Frontal cortex (tissue), 4 donors: ENCODE data around the gene ZDBF2. TPM values are rescaled to one million over a fixed set of nuclear protein-coding genes. Genes with fewer than 3 reads are reported as not detected.
"Not testable (repeated sequence)": the region's sequence is repeated elsewhere in the genome, so short reads cannot be mapped to it uniquely, and the experiment has no call there.

Source experiments
- DNase-seq, 2 donors: peaks; one replicate each; pipeline ENCODE4 v3.0.0; 2012; ENCODE audit warnings: low spot score in 2 of 2
- FAIRE-seq: peaks from 2 replicates; lab custom pipeline; 2012; peaks lifted over from hg19 to GRCh38; lab: Jason Lieb, UNC
- total RNA-seq: library from RNA; depleted of rRNA; stranded (reverse); fragments of >200 nt; gene quantifications from one replicate; pipeline ENCODE4 v1.2.3, GENCODE V29; 2014
- donor health status: control.
- donor health status: control.
- donor health status: control.

The ZDBF2 gene
- total RNA-seq, 1 donor from 2014 or later, result 31.4 TPM

DNA sequence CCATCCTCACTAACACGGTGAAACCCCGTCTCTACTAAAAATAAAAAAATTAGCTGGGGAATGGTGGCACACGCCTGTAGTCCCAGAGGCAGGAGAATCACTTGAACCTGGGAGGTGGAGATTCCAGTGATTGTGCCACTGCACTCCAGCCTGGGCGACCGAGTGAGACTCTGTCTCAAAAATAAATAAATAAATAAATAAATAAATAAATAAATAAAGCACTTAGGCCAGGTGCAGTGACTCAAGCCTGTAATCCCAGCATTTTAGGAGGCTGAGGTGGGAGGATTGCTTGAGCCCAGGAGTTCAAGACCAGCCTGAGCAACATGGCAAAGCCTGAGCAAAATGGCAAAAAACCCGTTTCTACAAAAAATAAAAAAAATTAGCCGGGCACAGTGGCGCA lies 15.8 kb upstream of the ZDBF2 start:
- FAIRE-seq, DNase-seq: not testable (repeated sequence)

DNA sequence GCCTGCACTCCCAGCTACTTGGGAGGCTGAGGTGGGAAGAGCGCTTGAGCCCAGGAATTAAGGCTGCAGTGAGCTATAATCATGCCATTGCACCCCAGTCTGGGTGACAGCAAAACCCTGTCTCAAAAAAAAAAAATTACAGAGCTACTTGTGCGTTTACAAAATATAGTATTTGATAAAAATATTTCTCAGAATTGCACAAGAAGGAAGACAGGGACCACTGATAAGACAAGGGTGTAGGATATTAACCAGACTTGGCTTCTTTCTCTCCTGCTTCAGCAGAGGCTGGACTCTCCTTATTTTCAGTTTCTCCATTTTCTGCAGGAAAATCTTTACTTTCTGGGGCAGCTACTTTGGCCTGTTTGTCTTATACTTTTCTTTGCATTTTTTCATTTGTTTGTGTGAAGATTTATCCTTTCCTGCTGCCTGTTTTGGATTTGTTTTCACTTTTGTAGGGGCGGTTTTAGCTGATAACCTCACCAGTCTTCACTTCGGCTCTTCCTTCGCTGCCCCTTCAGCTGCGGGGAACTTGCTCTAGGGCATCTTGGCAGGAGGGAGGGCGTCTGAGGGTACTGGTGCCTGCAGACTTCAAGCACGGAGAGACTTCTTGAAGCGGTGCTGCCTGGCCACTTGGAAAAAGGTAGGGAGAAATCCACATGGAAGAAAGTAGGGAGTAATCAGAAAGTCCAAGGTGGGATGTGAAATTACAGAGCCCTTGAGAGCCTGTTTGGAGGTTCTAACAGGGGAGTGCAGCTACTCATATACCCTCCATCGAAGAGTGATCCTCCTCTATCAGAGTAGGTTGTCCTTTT lies 14.9 kb upstream of the ZDBF2 start:
- DNase-seq (no peak), FAIRE-seq (no peak)

DNA sequence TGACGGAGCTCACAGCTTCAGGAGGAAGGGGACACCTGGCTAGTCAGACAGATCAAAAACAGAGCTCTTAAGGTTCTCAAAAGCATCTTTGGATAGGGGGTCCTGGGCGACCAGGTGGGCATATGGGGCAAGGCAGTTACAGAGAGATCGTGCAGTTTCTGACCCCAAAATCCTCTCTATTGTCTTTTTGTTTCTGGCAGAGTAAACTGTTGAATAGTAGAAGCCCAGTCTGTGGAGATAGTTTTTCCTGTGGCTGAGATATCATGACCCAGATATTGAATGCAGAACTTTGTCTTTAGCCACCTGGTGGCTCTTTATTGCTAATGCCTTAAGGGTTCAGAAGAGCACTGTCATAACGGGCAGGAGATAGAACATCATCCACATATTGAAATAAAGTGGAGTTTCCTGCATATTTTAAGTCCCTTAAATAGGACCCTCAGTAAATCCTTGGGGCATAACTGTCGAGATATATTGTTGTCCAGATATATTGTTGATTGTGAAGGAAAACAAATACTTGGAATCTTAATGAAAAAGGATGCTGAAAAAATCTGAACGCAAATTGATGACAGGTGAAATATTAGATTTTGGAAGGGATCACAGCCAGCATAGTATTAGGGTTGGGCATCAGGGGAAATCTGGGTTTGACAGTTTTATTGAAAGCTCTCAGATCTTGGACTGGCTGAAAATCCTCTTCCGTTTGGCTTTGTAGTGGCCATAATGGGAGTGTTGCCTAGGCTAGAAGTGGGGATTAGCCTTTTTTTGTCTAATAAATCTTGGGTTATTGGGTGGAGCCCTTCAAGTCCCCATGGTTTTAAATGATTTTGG lies 14.1 kb upstream of the ZDBF2 start:
- no peak for FAIRE-seq
- no peak for DNase-seq

DNA sequence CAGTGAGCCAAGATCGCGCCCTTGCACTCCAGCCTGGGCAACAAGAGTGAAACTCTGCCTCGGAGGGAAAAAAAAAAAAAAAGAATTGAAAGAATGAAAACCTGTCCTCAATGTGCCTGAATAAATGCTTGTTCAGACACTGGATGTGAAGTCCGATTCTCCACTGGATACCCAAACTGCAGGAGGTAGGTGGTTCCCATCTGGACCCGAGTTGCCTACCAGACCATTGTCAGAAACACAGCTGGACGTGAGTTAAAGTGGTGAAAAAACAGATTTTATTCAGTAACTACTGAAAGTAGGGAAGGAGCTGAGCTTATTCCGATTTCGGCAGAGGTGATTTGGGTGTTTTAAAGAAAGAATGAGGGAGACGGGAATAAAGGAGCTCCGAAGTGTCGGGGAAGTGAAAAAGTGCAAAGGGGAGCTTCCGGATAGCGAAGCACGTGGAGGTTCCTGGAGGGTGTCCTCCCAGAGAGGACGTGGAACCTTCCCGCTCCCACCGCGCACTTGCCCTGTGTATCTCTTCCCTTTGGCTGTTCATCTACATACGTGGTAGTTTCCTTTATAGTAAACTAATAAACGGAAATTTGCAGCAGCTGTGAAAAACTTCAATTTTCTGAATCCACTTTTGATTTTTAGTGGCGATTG lies 10.4 kb upstream of the ZDBF2 start:
- FAIRE-seq, result no peak

DNA sequence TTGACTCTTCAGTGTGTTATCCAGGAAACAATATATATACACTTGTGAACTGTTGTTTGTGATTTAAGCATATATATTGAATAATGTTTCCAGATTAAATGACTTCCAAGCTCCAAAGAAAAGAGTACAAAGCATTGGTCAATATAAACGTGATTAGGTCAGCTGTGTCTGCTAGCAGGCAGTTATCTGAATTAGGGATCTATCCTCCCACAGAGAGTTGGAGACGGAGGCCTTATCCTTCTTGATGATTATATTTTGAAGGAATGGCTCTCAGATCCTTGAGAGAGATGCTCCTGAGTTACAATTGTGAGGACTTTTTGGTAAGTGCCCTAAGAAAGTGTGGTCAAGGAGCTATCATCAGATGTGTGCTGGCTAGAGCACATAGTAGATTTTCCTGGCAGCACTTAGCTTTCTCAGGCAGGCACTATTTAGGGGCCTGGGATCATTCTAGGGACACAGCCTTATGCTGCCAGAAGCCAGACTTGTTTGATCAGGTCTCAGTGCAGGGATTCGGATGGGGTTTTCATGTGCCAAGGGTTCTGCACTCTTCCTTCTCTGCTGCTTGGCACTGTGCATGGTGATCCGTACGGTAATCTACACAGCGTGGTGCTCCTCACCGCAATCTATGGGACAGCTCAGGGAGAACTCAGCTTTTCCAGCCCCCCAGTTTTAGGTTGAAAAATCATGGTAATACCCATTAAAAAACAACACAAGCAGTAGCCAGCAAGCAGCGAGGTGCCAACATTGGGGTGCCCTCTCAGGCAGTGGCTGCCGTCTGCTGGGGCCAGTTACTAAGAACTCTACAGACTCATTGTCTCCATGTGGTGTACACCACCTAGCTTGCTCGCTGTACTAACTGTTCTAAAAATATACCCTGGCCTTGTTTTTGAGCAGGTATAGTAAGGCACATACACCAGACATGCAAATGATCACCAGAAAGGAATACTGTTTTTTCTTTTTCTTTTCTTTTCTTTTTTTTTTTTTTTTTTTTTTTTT lies 8.0 kb upstream of the ZDBF2 start:
- DNase-seq, result no peak
- FAIRE-seq, result no peak

More for the DNA sequence above, 10.4 kb upstream of the ZDBF2 start:
- DNase-seq, result no peak

DNA sequence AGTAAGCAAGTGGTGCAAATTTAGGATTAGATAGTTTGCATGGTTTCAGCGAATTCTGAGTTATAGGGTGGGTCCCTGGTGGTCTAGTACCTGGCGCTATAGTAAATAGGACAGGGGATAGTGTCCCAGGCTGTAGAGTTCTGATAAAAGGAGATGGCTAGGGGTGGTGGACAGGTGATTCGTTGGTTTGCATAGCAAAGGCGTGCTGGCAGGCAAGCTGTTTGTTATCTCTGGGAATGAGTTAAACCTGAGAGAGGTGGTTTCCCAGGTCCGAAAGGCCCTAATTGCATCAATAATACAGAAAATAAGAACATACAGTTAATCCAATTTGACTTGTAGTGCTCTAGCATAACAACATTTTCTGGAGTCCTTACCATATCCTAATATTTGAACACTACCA lies 6.9 kb upstream of the ZDBF2 start:
- DNase-seq, result no peak
- no peak for FAIRE-seq

DNA sequence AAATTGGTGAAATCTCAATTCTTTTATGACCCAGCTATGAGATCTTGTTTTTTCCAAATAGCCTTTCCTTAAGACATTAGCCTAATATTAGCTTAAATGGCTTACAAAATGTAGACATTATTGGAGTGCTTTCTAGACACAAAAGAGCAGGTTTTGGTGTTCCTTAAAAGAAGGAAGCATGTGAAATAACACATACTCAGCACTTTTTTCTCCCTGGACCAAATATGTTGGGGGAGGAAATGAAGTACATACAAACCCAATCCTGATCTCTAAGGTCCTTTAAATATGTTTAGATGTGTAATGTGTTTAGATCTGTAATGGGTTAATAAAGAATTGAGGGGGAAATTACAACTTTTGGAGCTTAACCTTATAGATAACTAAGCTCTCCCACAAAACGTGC lies 3.4 kb upstream of the ZDBF2 start:
- FAIRE-seq (no peak), DNase-seq (no peak)

DNA sequence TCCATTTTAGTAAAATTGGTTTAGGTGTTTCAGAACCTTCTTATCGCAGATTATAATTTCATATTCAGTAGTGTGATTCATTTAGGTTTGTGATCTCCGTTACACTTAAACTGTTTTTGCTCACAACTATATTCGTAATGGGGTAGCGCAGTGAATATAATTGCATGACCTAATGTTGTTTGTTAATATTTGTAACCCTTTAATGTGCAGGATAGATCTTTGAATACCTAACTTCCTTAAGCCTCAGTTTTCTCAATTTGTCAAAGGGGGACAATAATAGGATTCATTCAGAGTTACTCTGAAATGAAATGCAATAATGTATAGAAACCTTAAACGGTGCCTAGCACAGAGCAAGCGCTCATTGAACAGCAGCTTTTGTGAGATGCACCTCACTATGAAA lies 558 bp upstream of the ZDBF2 start:
- DNase-seq, result no peak
- no peak for FAIRE-seq

DNA sequence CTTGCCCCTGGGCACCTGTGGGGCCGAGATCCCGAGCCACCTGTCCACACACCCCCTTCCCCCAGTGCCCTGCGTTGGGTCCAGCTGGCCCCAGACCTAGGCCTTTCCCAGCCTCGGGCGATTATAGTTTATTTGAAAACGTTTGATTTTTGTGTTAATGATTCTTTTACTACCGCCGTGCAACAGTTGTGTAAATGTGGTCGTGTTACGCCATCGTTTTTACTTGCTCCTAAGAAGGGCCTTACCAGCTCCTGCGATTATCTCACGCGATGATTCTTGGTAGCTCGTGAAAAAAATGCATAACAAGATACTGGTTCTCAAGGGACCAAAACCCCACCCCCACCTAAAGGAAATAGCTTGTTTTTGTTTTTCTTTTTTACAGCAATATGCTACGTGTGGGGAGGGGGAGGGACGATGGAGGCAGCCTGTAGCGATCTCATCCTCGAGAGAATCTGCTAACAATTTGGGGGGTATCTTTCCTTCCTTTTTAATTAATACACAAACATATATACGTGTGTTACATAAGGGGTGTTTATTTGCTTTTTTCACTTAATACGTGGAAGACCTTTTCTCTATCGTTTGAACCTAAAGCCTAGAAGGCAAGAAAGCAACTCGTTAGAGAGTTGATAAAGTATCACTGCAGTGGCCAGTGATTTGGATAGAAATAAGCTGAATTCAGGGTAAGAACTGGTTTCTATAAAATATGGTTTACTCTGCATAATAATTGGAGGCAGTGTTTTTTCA lies 1.0 kb downstream of the ZDBF2 start:
- DNase-seq (peak; percentile 23 to 25), FAIRE-seq (no peak)

DNA sequence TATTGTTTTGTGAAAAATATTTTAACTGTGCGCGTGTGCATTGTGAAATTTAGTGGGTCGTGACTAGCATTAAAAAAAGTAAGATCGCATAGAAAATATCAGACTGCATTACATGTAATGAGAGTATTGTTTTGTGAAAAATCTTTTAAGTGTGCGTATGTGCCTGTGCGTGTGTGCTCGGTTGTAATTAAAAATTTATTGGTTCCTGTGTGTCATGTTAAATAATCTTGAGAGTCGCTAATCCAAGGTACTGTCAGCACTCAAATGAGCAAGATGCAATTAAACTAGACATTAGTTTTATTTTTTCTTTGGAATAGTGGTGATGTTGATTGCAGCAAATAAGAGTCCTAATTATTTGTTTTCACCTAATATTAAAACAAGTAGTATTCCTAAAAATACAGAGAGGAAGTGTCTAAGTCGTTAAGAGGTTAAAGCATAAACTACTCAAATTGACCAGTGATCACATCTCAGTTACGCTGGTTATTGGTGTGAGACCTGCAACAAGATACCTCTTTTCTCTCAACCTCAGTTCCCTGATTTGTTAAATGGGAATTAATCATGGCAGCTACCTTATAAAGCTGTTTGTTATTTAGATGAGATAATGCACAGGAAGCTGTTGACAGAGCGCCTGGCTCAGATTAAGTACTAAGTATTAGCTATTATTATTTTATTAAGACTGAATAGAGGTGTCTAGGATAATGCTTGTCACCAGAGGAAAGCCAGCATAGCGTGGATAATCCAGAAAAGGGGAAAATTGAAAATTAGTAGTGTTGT lies 1.9 kb downstream of the ZDBF2 start:
- FAIRE-seq, result no peak
- DNase-seq, result no peak

DNA sequence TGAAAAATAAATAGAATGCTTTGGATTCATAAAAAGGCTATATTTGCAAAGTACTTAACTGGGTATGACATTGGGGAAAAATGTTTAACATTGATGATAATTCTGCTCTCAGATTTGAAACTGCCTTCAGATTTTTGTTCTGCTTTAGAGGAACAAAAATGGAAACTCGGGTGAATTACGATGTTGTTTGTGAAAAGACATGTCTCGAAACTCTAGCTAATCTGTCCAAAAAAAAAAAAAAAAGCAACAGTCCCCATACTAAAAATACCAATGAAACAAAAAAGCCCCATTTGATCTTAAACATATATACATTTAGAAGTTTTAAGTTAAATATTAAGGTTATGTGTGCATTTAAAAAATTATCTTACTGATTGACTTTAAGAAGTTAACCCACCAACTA lies 3.0 kb downstream of the ZDBF2 start:
- FAIRE-seq, result no peak
- no peak for DNase-seq

DNA sequence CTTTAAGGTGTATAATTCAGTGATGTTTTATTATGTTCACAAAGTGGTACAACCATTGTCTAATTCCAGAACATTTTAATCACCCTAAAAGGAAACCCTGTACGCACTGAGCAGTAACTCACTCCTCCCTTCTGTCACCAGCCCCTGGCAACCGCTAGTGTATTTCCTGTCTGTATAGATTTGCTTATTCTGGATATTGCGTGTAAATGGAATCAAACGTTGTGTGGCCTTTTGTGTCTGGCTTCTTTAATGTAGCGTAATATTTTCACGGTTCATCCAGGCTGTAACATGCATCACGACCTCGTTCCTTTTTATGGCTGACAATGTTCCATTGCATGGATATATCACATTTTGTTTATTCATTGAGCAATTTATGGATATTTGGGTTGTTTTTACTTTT lies 8.3 kb downstream of the ZDBF2 start:
- DNase-seq, result no peak
- no peak for FAIRE-seq

DNA sequence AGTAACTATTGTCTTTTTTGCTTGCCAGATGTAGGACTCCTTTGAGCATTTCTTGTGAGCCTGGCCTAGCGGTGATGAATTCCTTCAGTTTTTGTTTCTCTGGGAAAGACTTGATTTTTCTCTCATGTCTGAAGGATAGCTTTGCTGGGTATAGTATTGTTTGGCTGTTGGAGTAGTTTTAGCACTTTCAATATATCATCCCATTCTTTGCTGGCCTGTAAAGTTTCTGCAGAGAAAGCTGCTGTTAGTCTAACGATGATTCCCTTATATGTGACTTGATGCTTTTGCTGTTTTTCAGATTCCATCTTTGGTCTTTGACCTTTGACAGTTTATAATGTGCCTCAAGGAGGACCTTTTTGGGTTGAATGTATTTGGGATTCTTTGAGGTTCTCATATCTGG lies 12.7 kb downstream of the ZDBF2 start:
- no peak for DNase-seq
- FAIRE-seq, result no peak

DNA sequence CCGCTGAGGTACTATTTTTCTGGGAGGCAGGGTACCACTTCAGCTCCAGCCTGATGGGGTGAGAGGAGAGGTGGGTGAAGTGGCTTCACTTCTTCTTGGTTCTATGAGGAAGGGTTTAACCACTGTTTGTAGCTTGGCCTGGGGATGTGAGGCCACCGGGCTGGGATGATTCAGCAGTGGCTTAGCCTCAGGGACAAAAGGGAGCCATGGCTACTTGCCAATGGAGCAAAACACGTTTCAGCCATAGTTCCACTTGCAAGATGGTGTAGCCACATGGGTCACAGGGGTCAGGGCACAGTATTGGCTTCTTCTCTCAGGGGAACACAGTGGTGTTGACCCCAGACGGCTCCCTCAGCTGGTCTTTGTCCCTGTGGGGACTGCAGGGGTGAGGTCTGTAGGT lies 14.9 kb downstream of the ZDBF2 start:
- DNase-seq (no peak), FAIRE-seq (no peak)

DNA sequence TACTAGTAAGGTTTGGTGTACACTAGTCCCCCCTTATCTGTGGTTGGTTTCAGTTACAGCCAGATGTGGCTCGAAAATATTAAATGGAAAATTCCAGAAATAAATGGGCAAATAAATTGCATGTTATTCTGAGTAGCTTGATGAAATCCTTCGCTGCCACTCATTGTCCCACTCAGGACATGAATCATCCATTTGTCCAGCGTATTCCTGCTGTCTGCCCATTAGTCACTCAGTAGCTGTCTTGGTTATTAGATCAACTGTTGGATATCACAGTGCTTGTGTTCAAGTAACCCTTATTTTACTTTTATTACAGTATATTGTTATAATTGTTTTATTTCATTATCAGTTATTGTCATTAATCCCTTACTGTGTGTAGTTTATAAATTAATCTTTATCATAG lies 21.7 kb downstream of the ZDBF2 start:
- FAIRE-seq, result no peak

DNA sequence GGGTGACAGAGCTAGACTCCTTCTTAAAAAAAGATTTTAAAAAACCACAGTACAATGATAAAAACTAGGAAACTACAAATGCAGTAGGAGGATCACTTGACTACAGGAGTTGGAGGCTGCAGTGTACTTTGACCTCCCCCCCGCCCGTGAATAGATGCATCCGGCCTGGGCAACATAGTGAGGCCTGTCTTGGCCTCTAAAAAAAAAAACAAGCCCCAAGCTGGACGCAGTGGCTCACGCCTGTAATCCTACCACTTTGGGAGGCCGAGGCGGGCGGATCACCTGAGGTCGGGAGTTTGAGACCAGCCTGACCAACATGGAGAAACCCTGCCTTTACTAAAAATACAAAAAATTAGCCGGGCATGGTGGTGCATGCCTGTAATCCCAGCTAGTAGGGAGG lies 25.1 kb downstream of the ZDBF2 start:
- not testable (repeated sequence) for FAIRE-seq, DNase-seq

More for the DNA sequence above, 21.7 kb downstream of the ZDBF2 start:
- DNase-seq, result no peak

DNA sequence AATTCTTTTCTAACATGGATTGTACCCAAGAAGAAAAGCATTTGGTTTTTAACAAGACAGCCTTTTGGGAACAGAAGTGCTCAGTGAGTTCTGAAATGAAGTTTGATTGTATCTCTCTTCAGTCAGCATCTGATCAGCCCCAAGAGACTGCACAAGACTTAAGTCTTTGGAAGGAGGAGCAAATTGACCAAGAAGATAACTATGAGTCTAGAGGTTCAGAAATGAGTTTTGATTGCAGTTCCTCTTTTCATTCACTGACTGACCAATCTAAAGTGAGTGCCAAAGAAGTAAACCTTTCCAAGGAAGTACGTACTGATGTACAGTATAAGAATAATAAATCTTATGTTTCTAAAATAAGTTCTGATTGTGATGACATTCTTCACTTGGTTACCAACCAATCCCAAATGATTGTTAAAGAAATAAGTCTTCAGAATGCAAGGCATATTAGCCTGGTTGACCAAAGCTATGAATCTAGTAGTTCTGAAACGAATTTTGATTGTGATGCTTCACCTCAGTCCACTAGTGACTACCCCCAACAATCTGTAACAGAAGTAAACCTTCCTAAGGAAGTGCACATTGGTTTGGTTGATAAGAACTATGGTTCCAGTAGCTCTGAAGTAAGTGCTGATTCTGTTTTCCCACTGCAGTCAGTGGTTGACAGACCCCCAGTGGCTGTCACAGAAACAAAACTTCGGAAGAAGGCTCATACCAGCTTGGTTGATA lies 31.2 kb downstream of the ZDBF2 start:
- FAIRE-seq (no peak), DNase-seq (no peak)
